PC-9 (cell line): ENCODE results near the gene MIEF1. TPM values are rescaled to one million over a fixed set of nuclear protein-coding genes. Genes with fewer than 3 reads are reported as not detected.

Source experiments
- BruUV-seq: library from RNA; stranded (reverse); fragments of 400-500 nt; replicated peaks from 2 replicates; lab custom pipeline; 2021; lab: Mats Ljungman, UMichigan
- CTCF ChIA-PET: fragments of 300-600 bp; sonication (Branson Sonifier 250); formaldehyde crosslinking; loops from one replicate; lab custom pipeline; 2022; ENCODE audit warnings: antibody characterized with exemption; lab: Charles Lee
- POLR2A ChIA-PET: fragments of 300-600 bp; sonication (Branson Sonifier 250); formaldehyde crosslinking; loops from one replicate; lab custom pipeline; 2022; ENCODE audit warnings: antibody characterized with exemption; ENCODE audit not compliant: unreplicated experiment; lab: Charles Lee
- DNase-seq, 2 experiments: peaks; one replicate each; pipeline versions ENCODE4 v3.0.0 to v3.0.0-alpha.2; 2015 to 2022; ENCODE audit warnings: mixed read lengths in 1 of 2
- H2AFZ ChIP-seq: fragments of 200-600 bp; sonication (generic); 2 replicates; pipeline ENCODE4 v1.8.1; 2017; ENCODE audit warnings: antibody characterized with exemption
- H3F3A ChIP-seq: fragments of 200-600 bp; sonication (generic); 2 replicates; pipeline ENCODE4 v1.8.1; 2017; ENCODE audit warnings: antibody characterized with exemption, mild to moderate bottlenecking, low read depth; ENCODE audit not compliant: insufficient read depth
- H3K27ac ChIP-seq: fragments of 200-600 bp; sonication (generic); 2 replicates; pipeline ENCODE4 v1.6.1; 2016; ENCODE audit warnings: mixed run types
- H3K27me3 ChIP-seq: fragments of 200-600 bp; sonication (generic); 2 replicates; pipeline ENCODE4 v1.6.1; 2016; ENCODE audit warnings: low read depth, mixed run types; ENCODE audit not compliant: insufficient read depth
- H3K36me3 ChIP-seq: fragments of 200-600 bp; sonication (generic); 2 replicates; pipeline ENCODE4 v1.6.1; 2016; ENCODE audit warnings: low read depth, mixed run types
- H3K4me1 ChIP-seq: fragments of 200-600 bp; sonication (generic); replicated peaks from 2 replicates; pipeline ENCODE4 v1.6.1; 2016; ENCODE audit warnings: mixed run types; ENCODE audit not compliant: insufficient read depth
- H3K4me2 ChIP-seq: fragments of 200-600 bp; sonication (generic); 2 replicates; pipeline ENCODE4 v1.6.1; 2017; ENCODE audit warnings: mixed run types
- H3K4me3 ChIP-seq: fragments of 200-600 bp; sonication (generic); 2 replicates; pipeline ENCODE4 v1.6.1; 2016; ENCODE audit warnings: mixed run types
- H3K79me2 ChIP-seq: fragments of 200-600 bp; sonication (generic); 2 replicates; pipeline ENCODE4 v1.6.1; 2017; ENCODE audit warnings: low read depth, mixed run types
- H3K9me2 ChIP-seq: fragments of 200-600 bp; sonication (generic); 2 replicates; pipeline ENCODE4 v1.8.1; 2017; ENCODE audit warnings: mild to moderate bottlenecking; ENCODE audit not compliant: insufficient read depth
- H3K9me3 ChIP-seq: fragments of 200-600 bp; sonication (generic); 2 replicates; pipeline ENCODE4 v1.8.1; 2016; ENCODE audit warnings: low read depth; ENCODE audit not compliant: insufficient read depth
- H4K20me1 ChIP-seq: fragments of 200-600 bp; sonication (generic); 2 replicates; pipeline ENCODE4 v1.8.1; 2017; ENCODE audit not compliant: insufficient read depth
- EZH2 ChIP-seq: fragments of 200-600 bp; sonication (generic); IDR thresholded peaks from 2 replicates; pipeline ENCODE4 v1.8.0; 2017; ENCODE audit warnings: antibody characterized with exemption, low read depth
- intact Hi-C: fragments of 100-400 bp; cut with micrococcal nuclease; formaldehyde crosslinking; loops from one replicate; pipeline ENCODE4 v1.10.0; 2022; ENCODE audit not compliant: unreplicated experiment
- total RNA-seq: library from RNA; stranded (reverse); gene quantifications from 2 replicates; pipeline ENCODE4 v1.2.3, GENCODE V29; 2021
- TF ChIP-seq, protein P1 (sequence below): fragments of 200-600 bp; sonication (generic); conservative IDR thresholded peaks from 2 replicates; pipeline ENCODE4 v1.6.1; 2017; ENCODE audit warnings: mixed run types, antibody characterized with exemption, mild to moderate bottlenecking, moderate library complexity

Gene MIEF1
- total RNA-seq, 1 experiment from 2014 or later: 36.9 TPM

- H3K79me2 ChIP-seq: peaks cover 29% of the 10 kb centered on the region
- H3K9me2 ChIP-seq: no peaks in the 10 kb centered on the region
- no TSS peak for BruUV-seq
- no peaks in the 10 kb centered on the region for H3K9me3 ChIP-seq
- H3K4me2 ChIP-seq: no peak overlapping the region
- intact Hi-C loops: no loop called here
- H3K4me1 ChIP-seq: peaks cover 11% of the 10 kb centered on the region
- no peak overlapping the region for H3K4me3 ChIP-seq
- H3K27me3 ChIP-seq: no peaks in the 10 kb centered on the region
- H3K27ac ChIP-seq: no peak overlapping the region
- H2AFZ ChIP-seq: no peak overlapping the region
- POLR2A ChIA-PET: interaction anchor here (0.7 to 0.9 kb wide), 2 partner anchors 13 to 171 kb away, joined by 4 read pairs; partner anchors contain the start of gene MIEF1
- H3K36me3 ChIP-seq: peaks cover 42% of the 10 kb centered on the region
- CTCF ChIA-PET: interaction anchor here (0.6 to 1.3 kb wide), 4 partner anchors 14 to 753 kb away, joined by 3 to 6 read pairs (median 4); partner anchors contain the start of gene MIEF1
- TF ChIP-seq EZH2: no peak
- TF ChIP-seq, protein P1, sequence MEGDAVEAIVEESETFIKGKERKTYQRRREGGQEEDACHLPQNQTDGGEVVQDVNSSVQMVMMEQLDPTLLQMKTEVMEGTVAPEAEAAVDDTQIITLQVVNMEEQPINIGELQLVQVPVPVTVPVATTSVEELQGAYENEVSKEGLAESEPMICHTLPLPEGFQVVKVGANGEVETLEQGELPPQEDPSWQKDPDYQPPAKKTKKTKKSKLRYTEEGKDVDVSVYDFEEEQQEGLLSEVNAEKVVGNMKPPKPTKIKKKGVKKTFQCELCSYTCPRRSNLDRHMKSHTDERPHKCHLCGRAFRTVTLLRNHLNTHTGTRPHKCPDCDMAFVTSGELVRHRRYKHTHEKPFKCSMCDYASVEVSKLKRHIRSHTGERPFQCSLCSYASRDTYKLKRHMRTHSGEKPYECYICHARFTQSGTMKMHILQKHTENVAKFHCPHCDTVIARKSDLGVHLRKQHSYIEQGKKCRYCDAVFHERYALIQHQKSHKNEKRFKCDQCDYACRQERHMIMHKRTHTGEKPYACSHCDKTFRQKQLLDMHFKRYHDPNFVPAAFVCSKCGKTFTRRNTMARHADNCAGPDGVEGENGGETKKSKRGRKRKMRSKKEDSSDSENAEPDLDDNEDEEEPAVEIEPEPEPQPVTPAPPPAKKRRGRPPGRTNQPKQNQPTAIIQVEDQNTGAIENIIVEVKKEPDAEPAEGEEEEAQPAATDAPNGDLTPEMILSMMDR: no peak
- peak in 1 of 2 experiments; percentile 27 for DNase-seq
- peaks cover 19% of the 10 kb centered on the region for H4K20me1 ChIP-seq
- H3F3A ChIP-seq: peaks cover 56% of the 10 kb centered on the region
Observed at GRCh38 chr22:39515266-39516050, 13.4 kb downstream of the MIEF1 start.

DNA sequence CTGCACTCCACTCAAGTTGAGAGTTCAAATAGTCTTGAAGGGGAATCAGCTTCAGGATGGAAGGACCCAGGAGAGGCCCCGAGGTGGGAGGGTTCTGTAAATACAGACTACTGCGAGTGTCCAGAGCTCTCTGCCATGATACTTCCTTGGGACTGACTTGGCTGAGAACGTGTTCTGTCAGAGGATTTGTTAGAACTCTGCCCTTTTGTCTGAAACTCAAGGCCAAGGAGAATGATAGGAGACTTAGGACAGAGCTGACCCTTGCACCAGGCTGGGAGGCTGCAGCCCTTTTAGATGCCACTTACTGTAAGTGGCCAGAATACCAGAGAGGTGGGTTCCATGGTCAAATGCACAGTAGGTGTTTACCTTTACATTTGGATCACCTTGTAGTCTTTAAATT, 15.4 kb downstream of the MIEF1 start:
- POLR2A ChIA-PET: interaction anchor here (0.6 to 0.9 kb wide), 2 partner anchors 15 to 235 kb away, joined by 3 to 11 read pairs; partner anchors contain the start of gene MIEF1
- H3K79me2 ChIP-seq: peaks cover 45% of the 10 kb centered on the region

DNA sequence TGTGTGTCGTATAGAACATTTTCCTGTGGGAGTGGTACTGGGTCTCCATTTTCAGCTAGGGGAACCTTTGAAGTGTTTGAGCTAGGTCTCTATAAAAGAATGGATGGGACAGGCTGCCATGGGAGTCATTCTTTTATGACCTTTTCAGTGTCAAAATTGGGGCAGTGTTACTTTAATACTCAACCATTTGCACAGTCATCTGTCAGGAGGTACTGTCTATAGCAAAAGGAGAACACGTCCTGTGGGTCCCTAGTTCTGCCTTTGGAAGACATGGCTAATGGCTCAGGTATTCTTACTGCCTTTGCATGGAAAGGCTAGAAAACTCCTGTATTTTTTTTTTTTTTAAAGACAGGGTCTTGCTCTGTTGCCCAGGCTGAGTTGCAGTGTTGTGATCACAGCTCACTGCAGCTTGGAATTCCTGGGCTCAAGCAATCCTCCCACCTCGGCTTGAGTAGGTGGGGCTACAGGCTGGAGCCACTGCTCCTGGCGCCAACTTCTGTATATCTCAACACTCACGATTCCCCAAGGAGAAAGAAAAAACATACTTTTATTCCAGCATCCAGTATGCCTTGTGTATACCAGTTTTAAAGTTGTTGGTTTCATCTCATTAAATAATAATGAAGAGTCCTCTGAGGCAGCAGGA, 16.2 kb downstream of the MIEF1 start:
- TF ChIP-seq, protein P1: no peak
- TF ChIP-seq EZH2: no peak
- no peak overlapping the region for H2AFZ ChIP-seq
- BruUV-seq: no TSS peak
- H3K4me1 ChIP-seq: peaks cover 29% of the 10 kb centered on the region
- H3K27me3 ChIP-seq: no peaks in the 10 kb centered on the region
- H4K20me1 ChIP-seq: peaks cover 42% of the 10 kb centered on the region
- H3K79me2 ChIP-seq: peaks cover 53% of the 10 kb centered on the region
- POLR2A ChIA-PET: interaction anchor here (0.6 to 0.9 kb wide), 2 partner anchors 16 to 236 kb away, joined by 3 to 11 read pairs; partner anchors contain the start of gene MIEF1
- peaks cover 55% of the 10 kb centered on the region for H3K36me3 ChIP-seq
- peak overlapping the region; percentile 93 for H3K27ac ChIP-seq
- intact Hi-C loops: no loop called here
- H3K4me2 ChIP-seq: peak overlapping the region; percentile 88
- CTCF ChIA-PET: interaction anchor here (0.7 kb wide), 1 partner anchor 28 kb away, joined by 5 read pairs; no protein-coding TSS in a partner anchor
- H3K9me2 ChIP-seq: no peaks in the 10 kb centered on the region
- H3K4me3 ChIP-seq: peak overlapping the region; percentile 97; the same call in 1 of the 2 replicates
- DNase-seq: no peak
- H3K9me3 ChIP-seq: no peaks in the 10 kb centered on the region
- peaks cover 75% of the 10 kb centered on the region for H3F3A ChIP-seq

More for the DNA sequence above, 15.4 kb downstream of the MIEF1 start:
- intact Hi-C loops: no loop called here
- Histone ChIP-seq H3K27ac (no peak overlapping the region), H3K27me3 (no peaks in the 10 kb centered on the region), H3F3A (peaks cover 72% of the 10 kb centered on the region), H3K9me3 (no peaks in the 10 kb centered on the region), H4K20me1 (peaks cover 34% of the 10 kb centered on the region), H3K9me2 (no peaks in the 10 kb centered on the region), H2AFZ (no peak overlapping the region), H3K4me1 (peaks cover 21% of the 10 kb centered on the region), H3K36me3 (peaks cover 48% of the 10 kb centered on the region), H3K4me2 (no peak overlapping the region), H3K4me3 (no peak overlapping the region)
- no peak for DNase-seq
- CTCF ChIA-PET: no interaction called here
- BruUV-seq: no TSS peak
- TF ChIP-seq EZH2: no peak
- TF ChIP-seq, protein P1: no peak
